HG02885 (cell line): ENCODE results near the gene CEP57.
"Not testable (repeated sequence)": the region's sequence is repeated elsewhere in the genome, so short reads cannot be mapped to it uniquely, and the experiment has no call there.

Experiments used
- ATAC-seq: cut with Tn5 transposase; IDR thresholded peaks from one replicate; pipeline ENCODE4 v1.9.1; 2021; ENCODE audit warnings: mild to moderate bottlenecking; ENCODE audit not compliant: unreplicated experiment, poor library complexity

Gene CEP57

GRCh38 chr11:95795627-95796295 is 5.5 kb downstream of the CEP57 start:
- no peak for ATAC-seq

DNA sequence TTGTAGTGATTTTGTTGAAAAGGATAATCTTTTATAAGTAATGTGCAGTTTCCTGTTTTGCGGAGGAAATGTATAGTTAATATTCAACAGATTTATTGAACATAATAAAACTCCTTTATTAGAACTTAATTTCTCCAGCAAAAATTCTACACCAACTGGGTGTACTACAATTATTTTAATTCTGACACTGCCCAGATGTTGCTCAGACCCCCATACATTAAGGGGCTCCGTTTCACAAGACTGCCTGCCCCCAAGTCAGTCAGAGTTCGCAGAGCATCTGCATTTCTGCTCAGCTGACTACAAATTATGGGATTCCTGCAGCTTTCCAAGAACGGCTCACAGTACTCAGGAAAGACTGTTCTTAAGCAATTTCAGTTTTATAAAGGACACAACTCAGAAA is 6.2 kb downstream of the CEP57 start:
- no peak for ATAC-seq

DNA sequence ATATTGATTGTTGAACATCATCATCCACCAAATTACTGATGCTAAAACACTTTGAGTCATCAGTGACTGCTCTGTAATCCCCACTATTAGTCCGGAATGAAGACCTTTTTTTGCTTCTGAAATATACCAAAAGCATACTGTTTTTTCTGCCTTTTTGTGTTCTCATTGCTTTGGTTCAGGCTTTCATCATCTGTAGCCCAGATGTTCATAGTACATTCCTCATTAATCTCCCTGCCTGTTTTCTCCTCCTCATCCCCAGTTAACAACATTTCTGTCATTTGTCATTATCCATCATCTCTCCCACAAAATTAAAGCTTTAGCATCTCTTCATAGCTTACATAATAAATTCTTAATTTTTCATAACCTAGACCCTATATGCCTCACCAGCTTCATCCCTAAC is 9.2 kb downstream of the CEP57 start:
- ATAC-seq: no peak

DNA sequence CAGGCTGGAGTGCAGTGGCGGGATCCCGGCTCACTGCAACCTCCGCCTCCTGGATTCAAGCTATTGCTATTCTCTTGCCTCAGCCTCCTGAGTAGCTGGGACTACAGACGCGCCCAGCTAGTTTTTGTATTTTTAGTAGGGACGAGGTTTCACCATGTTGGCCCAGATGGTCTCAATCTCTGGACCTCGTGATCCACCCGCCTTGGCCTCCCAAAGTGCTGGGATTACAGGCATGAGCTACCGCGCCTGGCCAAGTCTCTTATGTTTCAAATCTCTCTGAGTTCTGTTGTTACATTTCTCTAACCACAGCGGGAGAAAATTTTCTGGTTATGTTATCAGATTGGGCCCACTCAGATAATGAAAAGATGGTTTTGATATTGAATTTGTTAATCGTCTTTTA is 10.1 kb downstream of the CEP57 start:
- ATAC-seq: no peak

DNA sequence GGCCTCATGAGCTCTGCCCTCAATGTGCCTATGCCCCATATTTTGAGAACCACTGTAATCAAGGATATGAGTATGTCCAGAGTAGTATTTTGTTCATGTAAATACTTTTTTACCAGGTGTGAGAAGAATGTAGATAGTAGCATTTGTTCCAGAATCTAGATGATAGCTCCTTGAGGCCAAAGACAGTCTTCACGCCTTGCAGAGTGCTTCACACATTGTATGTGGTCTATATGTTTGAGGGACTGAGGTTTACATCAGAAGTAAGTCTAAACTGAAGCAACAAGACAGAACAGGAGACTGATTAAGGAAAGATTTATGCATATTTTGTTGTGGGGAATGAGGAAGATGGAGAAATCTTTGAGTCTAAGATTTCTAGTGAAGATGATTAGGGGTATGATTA is 12.5 kb downstream of the CEP57 start:
- ATAC-seq: no peak

DNA sequence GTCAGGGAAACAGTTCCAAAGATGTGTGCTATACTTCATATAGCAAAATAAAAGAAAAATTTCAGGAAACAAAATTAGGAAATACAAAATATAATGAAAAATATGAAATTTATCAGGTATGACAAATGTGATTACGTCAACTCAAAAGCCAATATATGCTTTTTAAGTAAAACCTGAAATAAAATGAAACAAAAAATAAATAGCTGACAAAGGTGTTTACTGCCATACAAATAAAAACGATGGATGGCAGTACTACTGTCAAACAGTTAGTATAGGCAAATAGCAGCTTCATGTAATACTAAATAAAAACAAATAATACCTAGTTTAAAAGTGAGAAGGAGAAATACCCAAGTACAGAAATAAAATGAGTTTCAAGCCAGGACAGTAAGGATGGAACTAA is 13.7 kb downstream of the CEP57 start:
- no peak for ATAC-seq

DNA sequence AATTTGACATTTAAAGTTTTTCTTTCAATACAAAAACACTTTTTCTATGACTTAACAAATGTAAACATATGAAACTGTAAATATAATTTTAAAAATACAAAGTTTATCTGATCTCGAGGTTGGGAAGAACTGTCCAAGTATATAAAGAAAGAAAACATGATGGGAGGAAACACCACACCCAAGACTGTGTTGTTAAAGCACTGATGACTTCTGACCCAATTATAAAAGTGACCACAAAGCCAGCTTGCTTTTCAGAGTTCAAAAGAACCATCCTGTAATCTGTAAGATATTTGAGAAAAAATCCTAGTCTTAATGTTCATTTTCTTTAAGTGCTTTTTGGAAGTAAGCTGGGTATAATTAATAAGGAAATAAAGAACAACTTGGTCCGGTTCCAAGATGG is 15.6 kb downstream of the CEP57 start:
- no peak for ATAC-seq

- ATAC-seq: not testable (repeated sequence)
Observed at GRCh38 chr11:95806464-95806863, 16.2 kb downstream of the CEP57 start.

- ATAC-seq: not testable (repeated sequence)
Observed at GRCh38 chr11:95811052-95811451, 20.8 kb downstream of the CEP57 start.

GRCh38 chr11:95816037-95816436 is 25.7 kb downstream of the CEP57 start:
- no peak for ATAC-seq

- ATAC-seq: no peak
Observed at GRCh38 chr11:95821640-95822039, 31.3 kb downstream of the CEP57 start.

GRCh38 chr11:95827696-95828095 is 37.4 kb downstream of the CEP57 start:
- ATAC-seq: no peak

DNA sequence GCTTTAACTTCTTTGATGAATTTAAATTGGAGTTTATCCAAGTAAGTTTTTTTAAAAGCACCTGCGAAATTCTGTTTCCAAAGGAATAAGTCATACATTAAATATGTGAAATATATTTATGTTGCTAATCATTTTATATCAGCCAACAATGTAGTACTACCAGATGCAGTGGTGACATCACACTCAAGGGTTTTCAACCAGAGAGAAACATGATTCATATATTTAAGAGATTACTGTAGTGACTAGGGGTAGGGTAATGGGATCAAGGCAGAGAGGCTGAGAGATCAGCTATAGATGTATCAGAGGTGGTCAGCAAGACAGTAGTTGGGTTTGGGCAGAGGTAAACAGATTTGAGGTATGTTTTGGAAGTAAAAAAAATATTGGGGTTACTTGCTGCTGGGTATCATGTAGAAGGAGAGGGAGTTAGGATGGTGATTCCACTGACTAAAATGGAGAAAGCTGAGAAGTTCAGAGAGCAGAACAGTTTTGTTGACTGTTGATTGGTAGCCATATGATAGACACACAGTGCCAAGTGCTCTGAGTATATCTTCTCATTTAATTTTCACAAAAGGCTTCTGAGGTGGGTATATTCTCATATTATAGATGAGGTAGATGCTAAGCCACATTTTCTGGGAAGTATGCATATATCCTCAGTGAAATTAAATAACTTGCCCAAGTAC is 39.4 kb downstream of the CEP57 start:
- ATAC-seq: no peak

GRCh38 chr11:95831198-95831883 is 41.0 kb downstream of the CEP57 start:
- ATAC-seq: no peak

DNA sequence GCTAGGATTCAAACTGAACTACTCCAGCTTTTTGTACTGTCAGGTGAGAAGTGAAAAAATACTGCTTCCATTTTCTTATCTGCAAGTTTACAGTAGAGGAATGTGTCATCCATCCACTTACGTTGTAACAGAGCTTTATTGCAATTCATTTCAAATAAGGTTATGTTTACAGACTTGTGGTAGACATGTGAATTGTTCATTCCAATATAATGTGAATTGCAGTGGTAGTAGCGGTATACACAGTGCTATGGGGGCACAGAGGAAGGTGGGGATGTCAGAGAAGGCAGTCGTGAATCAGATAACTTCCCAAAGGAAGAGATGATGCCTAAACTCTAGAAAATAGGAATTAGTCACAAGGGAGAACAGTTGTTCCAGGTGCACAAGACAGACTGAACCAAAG is 42.5 kb downstream of the CEP57 start:
- no peak for ATAC-seq

- ATAC-seq: no peak
Observed at GRCh38 chr11:95833378-95833777, 43.1 kb downstream of the CEP57 start.

- ATAC-seq: no peak
Observed at GRCh38 chr11:95835351-95835750, 45.1 kb downstream of the CEP57 start.

GRCh38 chr11:95835768-95836488 is 45.6 kb downstream of the CEP57 start:
- peak; percentile 90 for ATAC-seq

DNA sequence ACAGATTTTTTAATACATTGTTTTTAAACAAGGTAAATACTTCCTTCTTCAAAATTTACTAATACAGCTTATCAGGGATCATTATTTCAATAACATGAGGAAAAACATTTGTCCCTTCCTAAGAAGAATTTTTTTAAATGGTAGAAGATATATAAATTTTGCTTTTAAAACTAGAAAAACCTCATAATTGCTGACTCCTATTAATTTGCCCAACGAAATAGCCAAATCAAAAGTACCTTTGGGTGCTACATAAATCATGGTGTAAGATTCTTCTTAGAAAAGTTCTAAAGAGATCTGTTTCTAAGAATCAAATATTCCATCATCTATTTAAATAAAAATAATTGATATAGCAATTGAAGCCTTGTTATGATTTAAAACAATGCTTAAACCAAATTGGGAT is 54.9 kb downstream of the CEP57 start:
- ATAC-seq: no peak

DNA sequence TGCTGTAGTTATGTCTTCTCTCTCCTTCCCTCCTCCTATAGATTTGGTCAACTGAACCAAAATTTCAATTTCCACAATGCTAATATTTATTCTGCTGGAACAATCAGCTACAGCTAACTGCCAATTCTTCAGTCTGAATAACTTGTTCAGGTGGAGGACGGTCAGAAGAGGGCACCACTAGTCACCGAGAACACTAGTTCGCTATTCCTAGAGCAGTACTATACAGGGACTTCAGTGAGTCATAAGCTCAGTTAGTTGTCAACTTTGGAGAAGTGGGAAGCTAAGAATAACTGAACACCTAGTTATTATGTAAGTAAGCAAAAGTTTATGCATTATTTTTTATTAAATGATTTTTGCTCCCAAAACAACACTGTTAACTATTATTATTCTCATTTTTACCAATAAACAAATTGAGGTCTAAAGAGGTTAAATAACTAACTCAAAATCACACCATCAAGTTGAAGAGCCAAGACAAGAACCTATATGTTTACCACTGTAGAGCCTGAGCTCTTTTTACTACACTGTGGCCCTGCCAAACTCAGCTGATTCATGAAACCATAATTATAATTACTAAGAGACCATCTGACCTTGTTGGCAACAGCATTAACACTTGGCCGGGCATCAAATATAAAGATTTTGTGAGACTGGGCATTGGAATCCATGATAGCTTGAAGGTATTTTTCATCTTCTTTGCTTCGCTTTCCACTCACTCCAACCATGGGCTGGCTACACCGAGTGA is 59.0 kb downstream of the CEP57 start:
- ATAC-seq: peak; percentile 59
